NCI-H1417 (cell line): Measurements from ENCODE around the gene OR4E2.
"Not testable (repeated sequence)": the region's sequence is repeated elsewhere in the genome, so short reads cannot be mapped to it uniquely, and the experiment has no call there.

Experiments used
- DNase-seq, 3 experiments: peaks; one replicate each; lab custom pipeline; 2025; lab: John Stamatoyannopoulos, UW

The OR4E2 gene

GRCh38 chr14:21697662-21698061 is 44.0 kb downstream of the OR4E2 start:
- not testable (repeated sequence) for DNase-seq

GRCh38 chr14:21698538-21698937 is 44.9 kb downstream of the OR4E2 start:
- DNase-seq: peak in 1 of 3 experiments; percentile 16

GRCh38 chr14:21699551-21699950 is 45.9 kb downstream of the OR4E2 start:
- no peak for DNase-seq

- no peak for DNase-seq
Measured at GRCh38 chr14:21702316-21702715, 48.7 kb downstream of the OR4E2 start.

GRCh38 chr14:21703357-21704326 is 50.0 kb downstream of the OR4E2 start:
- DNase-seq: peak in 1 of 3 experiments; percentile 67

- DNase-seq: peak in 1 of 3 experiments; percentile 38
Measured at GRCh38 chr14:21704338-21704737, 50.7 kb downstream of the OR4E2 start.

- peak; percentile 1 to 66 (median 60) for DNase-seq
Measured at GRCh38 chr14:21711360-21711961, 57.8 kb downstream of the OR4E2 start.

DNA sequence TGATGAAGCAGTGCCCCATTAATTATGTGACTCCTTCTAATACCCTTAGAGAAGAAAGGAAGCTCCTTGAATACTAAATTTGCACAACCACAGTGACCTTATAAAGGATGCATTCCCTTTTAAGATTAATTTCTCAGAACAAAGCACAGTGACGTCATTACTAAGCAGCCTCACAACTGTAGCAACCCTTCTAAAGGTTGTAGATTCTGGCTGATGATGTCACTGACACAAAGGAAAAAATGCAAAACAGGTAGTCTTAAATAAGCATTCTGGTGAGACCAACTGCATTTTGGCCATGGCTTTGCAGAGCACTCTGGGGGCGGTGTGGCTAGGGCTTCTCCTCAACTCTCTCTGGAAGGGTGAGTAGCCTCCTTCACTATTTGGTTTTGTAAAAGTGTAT is 58.4 kb downstream of the OR4E2 start:
- no peak for DNase-seq

- DNase-seq: no peak
Measured at GRCh38 chr14:21714318-21714929, 60.8 kb downstream of the OR4E2 start.
